ENCODE measurements around the gene ADORA2B.

GRCh38 chr17:15915961-15916360 lies 29.0 kb upstream of the ADORA2B start:
- no peak for TF ChIP-seq CTCF (IDR thresholded peaks at IDR 0.05)
- no peak for TF ChIP-seq POLR2A (IDR thresholded peaks at IDR 0.05)
